ENCODE data around the gene APOA1. TPM values are rescaled to one million over a fixed set of nuclear protein-coding genes. Genes with fewer than 3 reads are reported as not detected.

Gene APOA1
- total and polyA plus RNA-seq, 7 donors = 0.30 to 4.9 (median 0.45) TPM; not detected in 1

DNA sequence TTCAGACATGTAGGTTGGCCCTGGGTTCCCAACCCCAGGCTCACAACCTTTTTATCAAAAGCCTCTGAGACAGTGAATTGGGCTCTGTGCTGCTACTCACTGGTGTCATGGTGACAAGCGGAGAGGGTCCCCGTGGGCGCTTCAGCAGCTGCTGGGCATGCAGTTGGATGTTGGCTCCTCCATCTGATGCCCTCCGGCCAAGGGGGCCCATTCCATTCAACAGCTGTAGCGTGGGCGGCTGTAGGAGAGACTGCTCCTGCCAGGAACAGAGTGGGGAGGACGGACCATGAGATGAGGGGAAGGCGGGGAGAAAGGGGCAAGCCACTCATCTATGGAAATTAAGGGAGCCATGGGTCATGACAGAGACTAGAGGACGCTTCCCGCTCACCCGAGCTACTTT, 36.0 kb upstream of the APOA1 start:
- Histone ChIP-seq H3K36me3 (ENCODE audit: insufficient read depth in 1 of 2, low read depth in 1 of 2) (peaks cover 7 to 74% of the 10 kb centered on the region in 2 donors), H3K9me3 (no peaks in the 10 kb centered on the region), H3K4me3 (no peak overlapping the region), H3K27me3 (ENCODE audit: insufficient read depth in 3 of 3, low read length in 2 of 3) (no peaks in the 10 kb centered on the region), H3K27ac (no peak overlapping the region), H3K4me1 (peaks cover 11% of the 10 kb centered on the region)
- TF ChIP-seq, protein P1, sequence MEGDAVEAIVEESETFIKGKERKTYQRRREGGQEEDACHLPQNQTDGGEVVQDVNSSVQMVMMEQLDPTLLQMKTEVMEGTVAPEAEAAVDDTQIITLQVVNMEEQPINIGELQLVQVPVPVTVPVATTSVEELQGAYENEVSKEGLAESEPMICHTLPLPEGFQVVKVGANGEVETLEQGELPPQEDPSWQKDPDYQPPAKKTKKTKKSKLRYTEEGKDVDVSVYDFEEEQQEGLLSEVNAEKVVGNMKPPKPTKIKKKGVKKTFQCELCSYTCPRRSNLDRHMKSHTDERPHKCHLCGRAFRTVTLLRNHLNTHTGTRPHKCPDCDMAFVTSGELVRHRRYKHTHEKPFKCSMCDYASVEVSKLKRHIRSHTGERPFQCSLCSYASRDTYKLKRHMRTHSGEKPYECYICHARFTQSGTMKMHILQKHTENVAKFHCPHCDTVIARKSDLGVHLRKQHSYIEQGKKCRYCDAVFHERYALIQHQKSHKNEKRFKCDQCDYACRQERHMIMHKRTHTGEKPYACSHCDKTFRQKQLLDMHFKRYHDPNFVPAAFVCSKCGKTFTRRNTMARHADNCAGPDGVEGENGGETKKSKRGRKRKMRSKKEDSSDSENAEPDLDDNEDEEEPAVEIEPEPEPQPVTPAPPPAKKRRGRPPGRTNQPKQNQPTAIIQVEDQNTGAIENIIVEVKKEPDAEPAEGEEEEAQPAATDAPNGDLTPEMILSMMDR (IDR thresholded peaks at IDR 0.05) = no peak
- ATAC-seq (peak in 1 of 4 donors; percentile 13), DNase-seq (no peak)
- intact Hi-C loops (cut with DNase I) = no loop called here
- WGBS, 3 donors = 75 to 84% (median 78%) methylated on average over 11 of the region's 11 CpGs

DNA sequence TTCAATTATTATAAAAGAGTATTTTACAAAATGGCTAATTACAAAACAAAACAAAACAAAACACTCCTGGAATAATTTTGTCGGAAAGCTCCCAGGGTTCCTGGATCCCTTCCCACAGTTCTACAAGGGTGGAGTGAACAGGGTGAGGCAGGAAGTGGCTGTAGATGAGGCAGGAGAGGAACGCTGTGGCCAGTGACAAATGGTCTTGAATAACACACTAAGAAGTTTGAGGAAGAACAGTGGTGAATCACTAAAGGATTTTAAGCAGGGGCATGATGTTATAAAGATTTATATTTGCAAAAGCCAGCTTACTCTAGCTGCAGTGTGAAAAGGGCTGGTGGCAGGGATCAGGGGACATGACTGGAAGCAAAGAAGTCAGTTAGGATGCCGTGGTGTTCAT, 33.8 kb upstream of the APOA1 start:
- H3K27me3 ChIP-seq (ENCODE audit: insufficient read depth in 3 of 3, low read length in 2 of 3) = no peaks in the 10 kb centered on the region
- WGBS, 3 donors = 52 to 64% (median 61%) methylated on average over 3 of the region's 3 CpGs
- DNase-seq (no peak), ATAC-seq (no peak)
- no peak overlapping the region for H3K4me3 ChIP-seq
- H3K36me3 ChIP-seq (ENCODE audit: insufficient read depth in 1 of 2, low read depth in 1 of 2) = peaks cover 7 to 95% of the 10 kb centered on the region in 2 donors
- intact Hi-C loops (cut with DNase I) = no loop called here
- no peaks in the 10 kb centered on the region for H3K9me3 ChIP-seq
- TF ChIP-seq, protein P1 (IDR thresholded peaks at IDR 0.05) = no peak
- no peak overlapping the region for H3K27ac ChIP-seq
- H3K4me1 ChIP-seq = peaks cover 25% of the 10 kb centered on the region

DNA sequence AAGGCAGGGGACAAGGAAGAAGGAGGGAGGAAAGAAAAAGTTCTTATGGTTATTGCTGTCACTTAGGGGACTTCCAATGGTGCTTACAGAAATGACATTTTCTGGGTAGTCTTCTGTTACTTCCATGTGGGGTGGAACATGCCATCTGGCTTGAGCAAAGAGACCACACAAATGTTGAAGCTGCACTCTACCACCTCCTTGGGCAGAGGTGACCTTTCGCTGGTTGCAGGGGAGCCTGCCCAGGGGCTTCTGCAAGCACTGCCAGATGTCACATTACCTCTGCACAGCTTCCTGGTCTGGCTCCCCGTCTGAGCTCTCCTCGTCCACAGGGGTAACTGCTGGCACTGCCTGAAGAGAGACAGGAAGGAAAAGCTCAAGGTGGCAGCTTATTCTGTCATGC, 32.6 kb upstream of the APOA1 start:
- no peaks in the 10 kb centered on the region for H3K9me3 ChIP-seq
- H3K36me3 ChIP-seq (ENCODE audit: insufficient read depth in 1 of 2, low read depth in 1 of 2) = peaks cover 9 to 96% of the 10 kb centered on the region in 2 donors
- H3K27me3 ChIP-seq (ENCODE audit: insufficient read depth in 3 of 3, low read length in 2 of 3) = no peaks in the 10 kb centered on the region
- TF ChIP-seq, protein P1 (IDR thresholded peaks at IDR 0.05) = no peak
- WGBS, 3 donors = 81 to 85% (median 81%) methylated on average over 3 of the region's 3 CpGs
- no peak overlapping the region for H3K4me3 ChIP-seq
- no peak for ATAC-seq
- DNase-seq = no peak
- intact Hi-C loops (cut with DNase I) = no loop called here
- no peak overlapping the region for H3K27ac ChIP-seq
- peaks cover 27% of the 10 kb centered on the region for H3K4me1 ChIP-seq

DNA sequence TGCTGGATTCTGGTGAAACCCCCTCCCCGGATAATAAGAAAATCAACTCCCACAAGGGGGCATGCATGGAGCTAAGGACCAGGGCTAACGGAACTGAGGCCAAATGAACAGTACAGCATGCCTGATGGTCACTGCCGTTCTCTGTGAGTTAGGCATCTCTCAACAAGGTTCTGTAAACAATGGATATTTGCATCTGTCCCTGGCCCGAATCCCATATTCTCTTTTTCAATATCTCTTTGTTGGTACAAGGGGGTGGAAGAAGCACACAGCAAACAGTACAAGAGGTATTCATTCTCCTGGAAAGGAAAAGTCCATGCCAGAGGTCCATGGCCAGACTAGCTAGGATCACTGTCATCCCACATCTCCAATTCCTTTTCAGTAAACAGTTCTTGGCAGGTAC, 32.2 kb upstream of the APOA1 start:
- Histone ChIP-seq H3K9me3 (no peaks in the 10 kb centered on the region), H3K27ac (no peak overlapping the region), H3K36me3 (ENCODE audit: insufficient read depth in 1 of 2, low read depth in 1 of 2) (peaks cover 9 to 93% of the 10 kb centered on the region in 2 donors), H3K27me3 (ENCODE audit: insufficient read depth in 3 of 3, low read length in 2 of 3) (no peaks in the 10 kb centered on the region), H3K4me1 (peaks cover 32% of the 10 kb centered on the region), H3K4me3 (no peak overlapping the region)
- DNase-seq (no peak), ATAC-seq (no peak)
- intact Hi-C loops (cut with DNase I) = loop anchor here in 1 of 2 donors (5.0 kb wide), 1 partner anchor 358 kb away; no protein-coding TSS in a partner anchor
- TF ChIP-seq, protein P1 (IDR thresholded peaks at IDR 0.05) = no peak
- 86 to 92% (median 86%) methylated on average over 4 of the region's 4 CpGs for WGBS, 3 donors

DNA sequence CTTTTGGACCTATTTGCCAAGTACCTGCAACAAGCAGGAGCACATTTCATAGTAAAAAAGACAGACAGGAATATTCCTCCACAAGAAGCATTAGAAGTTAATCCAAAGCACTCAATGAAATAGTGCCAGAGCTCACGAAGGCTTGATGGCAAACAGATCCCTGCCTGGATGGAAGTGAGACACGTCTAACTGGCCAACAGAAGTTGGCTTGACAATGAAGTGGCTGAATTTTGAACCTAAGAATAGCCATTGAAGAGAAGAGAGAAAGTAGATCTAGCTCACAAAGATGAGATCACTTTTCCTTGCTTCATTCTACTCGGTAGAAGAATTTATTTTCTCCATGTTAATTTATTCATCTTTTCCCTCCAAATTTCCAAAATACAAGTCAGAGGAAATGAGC, 30.6 kb upstream of the APOA1 start:
- Histone ChIP-seq H3K4me3 (no peak overlapping the region), H3K4me1 (peaks cover 29% of the 10 kb centered on the region), H3K9me3 (no peaks in the 10 kb centered on the region), H3K27me3 (ENCODE audit: insufficient read depth in 3 of 3, low read length in 2 of 3) (no peaks in the 10 kb centered on the region), H3K27ac (peak overlapping the region; percentile 53), H3K36me3 (ENCODE audit: insufficient read depth in 1 of 2, low read depth in 1 of 2) (peaks cover 9 to 93% of the 10 kb centered on the region in 2 donors)
- TF ChIP-seq, protein P1 (IDR thresholded peaks at IDR 0.05) = no peak
- intact Hi-C loops (cut with DNase I) = loop anchor here in 1 of 2 donors (5.0 kb wide), 1 partner anchor 359 kb away; no protein-coding TSS in a partner anchor
- DNase-seq = no peak
- WGBS, 3 donors = 25 to 49% (median 27%) methylated on average over 3 of the region's 3 CpGs
- ATAC-seq = peak in 3 of 4 donors; percentile 53 to 83 (median 70)
